NCI-H524 (cell line): ENCODE measurements around the gene CD68.
"Not testable (repeated sequence)": the region's sequence is repeated elsewhere in the genome, so short reads cannot be mapped to it uniquely, and the experiment has no call there.

ENCODE experiments used
- DNase-seq, 2 experiments: peaks; one replicate each; lab custom pipeline; 2025; lab: John Stamatoyannopoulos, UW

The CD68 gene

DNA sequence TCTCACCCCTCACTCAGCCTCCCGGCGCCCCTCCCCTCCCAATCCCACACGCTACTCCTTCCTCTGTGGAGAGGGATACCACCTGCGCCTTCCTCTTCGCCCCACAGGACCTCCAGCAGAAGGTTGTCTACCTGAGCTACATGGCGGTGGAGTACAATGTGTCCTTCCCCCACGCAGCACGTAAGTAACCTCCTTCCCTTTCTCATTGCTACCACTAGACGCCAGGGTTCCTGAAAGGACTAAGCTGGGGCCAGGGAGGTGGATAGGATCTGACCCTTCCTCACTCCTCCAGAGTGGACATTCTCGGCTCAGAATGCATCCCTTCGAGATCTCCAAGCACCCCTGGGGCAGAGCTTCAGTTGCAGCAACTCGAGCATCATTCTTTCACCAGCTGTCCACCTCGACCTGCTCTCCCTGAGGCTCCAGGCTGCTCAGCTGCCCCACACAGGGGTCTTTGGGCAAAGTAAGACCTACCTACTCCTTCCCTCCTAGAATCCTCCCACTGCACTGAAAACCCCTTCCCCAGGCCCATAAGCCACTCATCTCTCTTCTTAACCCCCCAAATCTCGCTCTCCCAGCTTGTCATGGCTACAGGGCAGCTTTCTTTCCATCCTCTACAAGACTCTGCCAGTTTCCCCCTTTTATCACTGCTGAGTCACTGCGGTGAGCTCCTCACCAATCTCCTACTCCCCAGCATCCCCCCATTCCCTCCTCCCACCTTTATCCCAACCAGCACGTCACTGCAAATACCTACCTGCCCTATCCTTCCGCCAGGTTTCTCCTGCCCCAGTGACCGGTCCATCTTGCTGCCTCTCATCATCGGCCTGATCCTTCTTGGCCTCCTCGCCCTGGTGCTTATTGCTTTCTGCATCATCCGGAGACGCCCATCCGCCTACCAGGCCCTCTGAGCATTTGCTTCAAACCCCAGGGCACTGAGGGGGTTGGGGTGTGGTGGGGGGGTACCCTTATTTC, 1.5 kb downstream of the CD68 start:
- no peak for DNase-seq

DNA sequence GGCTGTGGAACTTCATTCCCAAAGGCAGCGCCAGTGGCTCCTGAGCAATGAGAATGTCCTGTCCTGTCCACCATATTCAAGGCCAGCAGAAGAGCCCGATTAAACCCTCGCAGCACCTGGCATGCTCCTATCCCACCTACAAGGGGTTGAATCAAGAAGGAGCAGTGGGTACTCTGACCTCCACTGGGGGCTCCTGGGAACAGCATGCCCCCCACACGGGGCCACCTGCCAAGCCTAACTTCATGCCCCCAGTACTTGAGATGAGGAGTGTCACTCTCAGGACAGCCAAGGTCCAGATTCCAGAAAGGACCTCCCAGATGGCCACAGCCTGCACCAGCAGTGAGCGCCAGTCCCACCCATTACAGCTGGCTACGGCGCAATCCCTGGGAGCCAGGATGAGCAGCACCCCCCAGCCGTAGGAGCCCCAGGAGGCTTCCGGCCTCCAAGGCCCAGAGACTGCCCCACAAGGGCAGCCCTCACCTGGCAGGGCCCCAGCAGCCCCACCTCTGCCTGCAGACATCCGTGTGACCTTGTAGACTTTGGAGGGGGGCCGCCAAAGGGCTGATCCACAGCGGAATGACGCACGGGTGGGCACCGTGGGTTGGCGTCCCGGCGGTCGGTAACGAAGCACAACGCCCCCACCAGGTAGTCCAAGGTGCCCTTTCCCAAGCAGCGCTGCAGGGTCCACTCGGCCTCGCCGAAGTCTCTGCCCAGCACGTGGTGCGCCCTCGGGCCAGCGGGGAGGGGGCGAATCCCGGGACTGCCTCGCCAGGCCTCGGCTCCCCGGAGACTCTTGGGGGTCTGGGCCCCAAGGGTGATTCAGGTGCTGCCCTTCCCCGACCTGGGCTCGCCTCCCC, 3.2 kb downstream of the CD68 start:
- DNase-seq, result no peak

DNA sequence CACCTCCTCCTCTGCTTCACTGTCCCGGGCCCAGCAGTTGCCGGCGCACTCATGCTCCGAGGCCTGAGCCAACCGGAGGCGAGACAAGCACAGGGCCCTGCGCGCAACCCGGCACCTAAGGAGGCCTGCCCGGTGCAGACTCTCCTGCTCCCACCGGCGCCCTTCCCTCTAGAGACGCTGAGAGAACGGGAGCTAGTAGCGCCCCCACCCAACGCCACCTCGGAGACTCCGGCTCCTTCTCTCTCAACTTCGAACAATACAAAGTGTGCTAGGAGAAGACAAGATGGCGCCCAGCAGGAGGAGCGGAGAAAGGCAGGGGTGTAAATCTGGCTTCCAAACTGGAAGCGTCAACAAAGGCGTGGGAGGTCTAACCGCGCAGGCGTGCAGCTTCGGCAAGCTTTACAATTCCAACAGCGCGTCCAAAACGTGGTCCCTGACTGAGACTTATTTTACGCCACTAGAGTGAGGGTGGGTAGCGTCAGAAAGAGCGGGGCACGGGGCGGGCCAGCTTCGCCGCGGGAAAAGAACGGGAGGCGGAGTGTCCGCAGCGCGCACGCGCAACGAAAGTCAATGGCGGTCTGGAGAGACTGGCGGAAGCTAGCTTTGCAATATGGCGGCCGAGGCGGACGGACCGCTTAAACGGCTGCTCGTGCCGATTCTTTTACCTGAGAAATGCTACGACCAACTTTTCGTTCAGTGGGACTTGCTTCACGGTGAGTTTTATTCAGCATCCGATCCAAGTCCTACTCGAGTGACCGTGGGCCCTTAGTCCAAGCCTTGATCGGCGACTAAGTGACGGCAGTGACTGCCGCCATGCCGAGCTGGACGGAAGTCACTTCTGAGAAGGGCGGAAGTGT, 4.0 kb downstream of the CD68 start, which contains the start of gene MPDU1:
Gene MPDU1, plus strand, starts transcription at position 600 of the 857 bp plus-strand sequence. Its CDS starts 11 bp downstream, at position 611.
- DNase-seq, result peak; percentile 74 to 83

DNA sequence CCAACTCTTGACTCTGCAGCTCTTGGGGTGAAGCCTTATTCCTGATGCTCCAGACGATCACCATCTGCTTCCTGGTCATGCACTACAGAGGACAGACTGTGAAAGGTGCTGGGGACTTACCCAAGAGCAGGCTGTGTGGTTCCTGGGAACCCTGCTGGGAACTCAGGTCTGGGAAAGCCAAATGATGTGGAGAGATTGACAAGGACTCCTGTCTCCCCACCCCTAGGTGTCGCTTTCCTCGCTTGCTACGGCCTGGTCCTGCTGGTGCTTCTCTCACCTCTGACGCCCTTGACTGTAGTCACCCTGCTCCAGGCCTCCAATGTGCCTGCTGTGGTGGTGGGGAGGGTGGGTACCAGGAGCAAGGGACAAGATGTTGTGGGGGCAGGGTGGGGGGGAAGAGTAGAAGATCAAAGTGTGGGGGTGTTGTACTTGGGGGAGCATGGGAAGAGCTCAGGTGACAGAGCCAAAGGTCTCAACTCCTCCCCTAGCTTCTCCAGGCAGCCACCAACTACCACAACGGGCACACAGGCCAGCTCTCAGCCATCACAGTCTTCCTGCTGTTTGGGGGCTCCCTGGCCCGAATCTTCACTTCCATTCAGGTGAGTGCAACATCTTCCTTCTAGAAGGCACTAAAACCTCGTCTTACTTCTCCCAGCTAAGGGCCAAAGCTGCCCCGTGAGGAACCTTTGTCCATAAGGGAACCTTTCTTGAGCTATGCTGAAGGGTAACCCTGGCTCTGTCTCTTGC, 7.4 kb downstream of the CD68 start:
- DNase-seq, result no peak

DNA sequence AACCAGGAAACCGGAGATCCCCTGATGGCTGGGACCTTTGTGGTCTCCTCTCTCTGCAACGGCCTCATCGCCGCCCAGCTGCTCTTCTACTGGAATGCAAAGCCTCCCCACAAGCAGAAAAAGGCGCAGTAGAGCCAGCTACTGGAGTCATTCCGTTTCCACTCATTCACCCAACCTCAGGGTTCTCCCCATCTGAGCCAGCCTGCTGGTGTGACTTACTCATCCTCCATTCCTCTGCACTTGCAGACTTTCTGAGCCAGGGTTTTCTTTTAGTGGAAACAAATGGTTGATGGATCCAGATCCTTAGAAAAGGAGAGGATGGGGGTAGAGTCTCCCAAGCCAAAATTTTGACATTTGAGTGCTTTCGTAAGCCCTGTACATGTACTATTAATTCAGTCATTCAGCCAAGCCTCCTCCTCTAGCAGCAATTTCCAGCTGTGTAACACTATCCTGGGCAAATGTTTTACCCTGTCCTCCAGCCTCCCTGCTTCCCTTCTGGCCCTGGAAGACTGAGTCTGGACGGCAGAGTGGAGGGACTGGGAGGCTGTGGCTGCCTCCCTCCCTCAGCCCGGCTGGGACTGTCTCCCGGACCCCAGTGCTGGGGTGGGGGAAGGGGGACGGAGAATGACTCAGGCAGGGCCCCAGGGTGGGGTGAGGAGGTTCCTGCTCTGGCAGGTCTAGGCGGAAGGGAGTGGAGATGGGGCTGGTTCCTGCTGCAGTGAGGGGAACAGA, 8.1 kb downstream of the CD68 start:
- no peak for DNase-seq

DNA sequence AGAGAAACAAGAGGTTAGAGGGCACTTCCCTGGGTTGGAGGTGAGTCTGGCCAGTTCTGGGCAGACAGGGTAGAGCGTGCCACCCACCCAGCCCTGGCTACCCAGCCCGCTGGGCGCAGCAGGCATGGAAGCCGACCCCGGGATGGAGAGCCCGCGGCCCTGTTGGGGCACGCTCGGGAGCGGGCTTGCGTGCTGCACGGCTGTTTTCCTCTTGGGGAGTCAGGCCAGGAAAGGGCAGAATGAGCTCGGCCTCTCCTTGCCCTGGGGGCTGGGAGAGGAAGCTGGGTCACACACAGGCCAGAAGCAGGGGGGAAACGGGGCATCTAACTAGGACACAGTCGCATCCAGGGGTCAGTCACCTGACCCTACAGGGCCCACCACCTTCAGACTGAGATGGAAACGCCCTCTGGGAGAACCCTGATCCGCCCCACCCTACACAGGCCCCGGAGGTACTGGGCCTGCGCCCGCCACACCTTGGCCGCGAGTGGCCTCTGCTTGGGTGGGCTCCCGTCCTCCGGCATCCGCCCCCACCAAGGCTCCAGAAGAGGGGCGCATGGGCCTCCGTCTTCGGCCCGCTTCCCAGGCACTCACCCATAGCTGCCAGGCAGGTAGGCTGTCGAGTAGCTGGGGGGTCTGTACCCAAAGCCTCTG, 9.2 kb downstream of the CD68 start:
- DNase-seq, result no peak

DNA sequence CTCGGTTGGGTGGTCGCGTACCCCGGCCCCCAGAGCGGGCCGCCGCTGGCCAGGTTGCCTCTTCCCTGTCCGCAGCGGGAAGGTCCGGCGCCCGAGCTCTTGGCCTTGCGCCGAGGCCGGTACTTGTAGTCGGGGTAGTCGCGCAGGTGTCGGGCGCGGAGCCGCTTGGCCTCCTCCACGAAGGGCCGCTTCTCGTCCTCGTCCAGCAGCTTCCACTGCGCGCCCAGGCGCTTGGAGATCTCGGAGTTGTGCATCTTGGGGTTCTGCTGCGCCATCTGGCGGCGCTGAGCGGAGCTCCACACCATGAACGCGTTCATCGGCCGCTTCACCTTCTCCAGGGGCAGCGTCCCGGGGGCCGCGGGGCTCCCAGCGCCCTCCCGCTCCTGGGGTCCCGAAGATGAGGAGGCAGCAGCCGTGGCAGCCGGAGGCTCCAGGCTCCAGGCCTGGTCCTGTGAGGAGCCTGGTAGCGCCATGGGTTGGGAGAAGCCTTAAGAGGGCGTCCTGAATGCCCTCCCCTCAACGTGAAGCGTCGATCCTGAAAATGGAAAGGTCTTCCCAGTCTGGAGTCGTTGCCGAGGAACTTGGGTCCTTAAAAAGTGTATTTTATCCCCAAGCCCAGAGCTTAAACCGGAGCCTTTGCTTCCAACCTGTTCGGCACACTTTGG, 9.9 kb downstream of the CD68 start:
- DNase-seq, result peak in 1 of 2 experiments; percentile 65

DNA sequence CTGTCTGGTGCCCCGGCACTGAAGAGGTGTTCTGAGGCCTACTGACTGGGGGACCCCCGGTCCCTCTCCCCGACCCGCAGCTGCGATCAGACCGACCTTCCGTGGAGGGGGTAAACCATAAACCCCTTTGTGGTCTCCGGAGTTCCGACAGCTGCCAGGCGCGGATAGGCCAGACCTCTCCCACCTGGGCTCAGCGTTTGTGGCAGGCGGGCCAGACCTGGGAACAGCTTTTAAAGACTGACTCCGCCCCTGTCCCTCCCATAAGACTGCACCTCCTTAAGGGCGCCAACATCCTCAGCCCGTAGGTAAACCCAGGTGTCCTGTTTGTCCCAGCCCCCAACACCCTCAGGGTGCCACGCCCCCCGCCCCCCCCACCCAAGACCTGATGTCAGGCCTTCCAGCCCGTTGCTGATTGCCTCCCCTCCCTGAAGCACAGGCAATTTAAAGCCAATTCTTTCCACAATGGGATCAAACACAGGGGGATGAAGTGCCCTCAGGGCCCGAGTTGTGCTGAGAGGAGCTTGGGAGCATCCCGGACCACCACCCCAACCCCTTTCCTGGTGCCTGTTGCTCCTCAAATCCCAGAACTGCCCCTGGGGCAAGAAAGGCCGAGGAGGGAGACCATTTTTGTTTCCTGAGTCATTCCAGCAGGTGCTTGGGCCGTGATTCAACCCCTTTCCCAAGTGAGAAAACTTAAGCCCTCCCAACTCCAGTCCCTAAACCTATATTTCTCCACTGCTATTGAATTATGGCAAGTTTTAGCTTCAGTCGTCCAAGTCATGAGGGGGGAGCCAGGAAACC, 10.7 kb downstream of the CD68 start, which contains the start of gene SOX15:
Gene SOX15, minus strand, starts transcription at position 204 of the 801 bp plus-strand sequence. CDS start 418 bp downstream, outside the sequence.
- DNase-seq, result no peak

DNA sequence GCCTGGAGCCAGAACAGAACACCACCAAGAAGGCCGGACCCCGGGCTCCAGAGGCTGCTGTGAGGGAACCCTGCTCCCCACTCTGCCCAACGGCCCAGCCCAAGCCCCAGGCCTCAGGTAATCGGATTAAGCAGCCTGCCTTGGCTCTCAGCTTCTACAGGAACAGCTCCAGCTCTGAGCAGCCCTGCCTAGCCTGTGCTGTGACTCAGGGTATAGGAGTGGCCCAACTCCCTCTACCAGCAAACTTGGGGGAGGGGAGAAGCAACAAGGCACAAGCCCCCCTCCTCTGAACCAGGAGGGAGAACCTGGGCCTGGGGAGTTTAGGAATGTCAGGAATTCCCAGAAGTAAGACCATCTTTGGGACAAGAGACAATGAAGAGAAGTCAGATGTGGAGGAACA, 11.3 kb downstream of the CD68 start:
- DNase-seq, result no peak

DNA sequence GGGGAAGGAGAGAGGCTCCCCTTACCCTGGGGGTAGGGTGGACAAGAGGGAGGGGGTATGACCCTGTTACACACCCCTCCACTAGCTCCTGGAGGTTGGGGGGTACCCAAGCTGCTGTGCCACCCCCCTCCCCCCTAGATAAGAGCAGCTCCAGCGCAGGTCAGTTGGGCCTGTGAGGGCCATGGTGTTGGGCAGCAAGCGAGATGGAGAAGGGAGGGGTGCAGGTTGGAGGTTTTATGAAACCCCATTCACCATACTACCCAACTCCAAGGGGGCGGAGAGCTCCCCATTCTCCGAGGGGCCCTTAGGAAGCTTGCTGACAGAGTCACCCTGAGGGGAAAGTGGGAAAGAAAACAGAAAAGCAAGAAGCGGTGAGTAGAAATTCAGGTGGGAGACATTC, 12.2 kb downstream of the CD68 start:
- no peak for DNase-seq

DNA sequence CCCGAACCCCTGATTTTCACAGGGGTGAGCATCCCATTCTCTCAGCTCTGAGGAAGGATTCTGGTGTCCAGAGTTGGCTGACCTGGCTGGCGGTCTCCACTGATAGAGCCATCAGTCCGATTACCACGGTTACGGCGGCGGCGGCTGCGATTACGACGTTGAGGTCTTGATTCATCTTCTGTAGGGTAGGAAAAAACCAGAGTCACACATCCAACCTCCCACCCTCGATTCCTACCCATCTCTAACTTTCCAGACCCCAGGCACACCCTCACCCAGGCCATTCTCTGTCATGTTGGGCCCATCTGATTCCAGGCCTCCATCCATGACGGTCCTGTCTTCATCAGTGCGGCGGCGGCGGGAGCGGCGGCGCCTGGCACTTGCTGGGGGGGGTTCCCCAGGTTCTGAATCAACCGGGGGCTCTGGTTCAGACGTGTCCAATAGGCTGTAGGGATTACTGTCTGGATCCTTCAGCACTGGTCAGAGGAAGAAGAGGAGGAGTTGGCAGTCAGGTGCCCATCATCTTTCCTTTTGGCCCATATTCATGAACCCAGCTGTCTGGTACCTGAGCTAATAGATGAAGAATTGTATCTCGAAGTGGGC, 13.1 kb downstream of the CD68 start:
- no peak for DNase-seq

DNA sequence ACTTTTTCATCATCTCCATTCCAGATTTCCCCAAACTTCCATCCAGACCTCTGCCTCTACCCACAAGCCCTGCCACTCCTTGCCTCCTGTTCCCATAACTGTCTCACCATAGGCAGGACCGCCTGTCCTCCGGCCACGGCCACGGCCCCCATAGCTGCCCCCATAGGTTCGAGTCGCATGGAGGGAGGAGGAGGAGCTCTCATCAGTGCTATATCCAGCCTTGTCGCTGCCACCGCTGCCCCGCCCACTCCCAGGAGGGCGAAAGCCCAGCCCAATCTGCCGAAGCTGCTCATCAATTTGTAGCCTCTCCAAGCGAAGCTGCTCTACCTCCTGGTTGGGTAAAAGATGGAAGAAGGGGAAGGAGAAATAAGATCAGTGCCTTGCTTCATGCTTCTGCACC, 13.9 kb downstream of the CD68 start:
- no peak for DNase-seq

DNA sequence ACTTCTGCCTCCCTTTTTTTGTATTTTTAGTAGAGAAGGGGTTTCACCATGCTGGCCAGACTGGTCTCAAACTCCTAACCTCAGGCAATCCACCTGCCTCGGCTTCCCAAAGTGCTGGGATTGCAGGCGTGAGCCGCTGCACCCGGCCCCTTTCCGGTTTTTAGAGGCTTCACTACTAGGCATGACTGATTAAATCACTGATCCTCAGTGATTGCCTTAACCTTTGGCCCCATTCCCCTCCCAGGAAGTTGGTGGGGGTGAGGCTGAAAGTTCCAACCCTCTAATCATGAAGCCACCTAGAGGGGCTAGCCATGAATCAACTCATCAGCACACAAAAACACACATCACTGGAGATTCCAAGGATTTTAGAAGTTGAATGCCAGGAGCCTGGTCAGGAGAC, 18.1 kb downstream of the CD68 start:
- not testable (repeated sequence) for DNase-seq

DNA sequence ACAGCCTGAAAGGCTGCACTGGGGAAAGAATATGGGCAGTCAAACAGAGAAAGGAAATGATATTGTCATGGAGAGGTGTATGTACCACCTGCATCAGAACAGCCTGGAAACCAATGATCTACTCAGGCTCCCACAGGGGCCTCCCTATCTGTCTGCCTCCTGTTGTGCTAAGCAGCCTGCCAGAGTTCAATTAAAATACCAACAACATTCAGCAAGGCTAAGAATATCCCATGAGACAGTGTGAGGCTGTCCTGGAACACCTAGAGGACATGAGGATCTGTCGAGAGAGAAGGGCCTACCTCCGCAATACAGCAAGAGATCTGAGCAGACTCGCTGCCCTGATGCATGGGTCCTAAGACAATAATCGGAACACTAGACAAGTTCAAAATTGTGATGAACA, 26.8 kb downstream of the CD68 start:
- DNase-seq, result no peak

DNA sequence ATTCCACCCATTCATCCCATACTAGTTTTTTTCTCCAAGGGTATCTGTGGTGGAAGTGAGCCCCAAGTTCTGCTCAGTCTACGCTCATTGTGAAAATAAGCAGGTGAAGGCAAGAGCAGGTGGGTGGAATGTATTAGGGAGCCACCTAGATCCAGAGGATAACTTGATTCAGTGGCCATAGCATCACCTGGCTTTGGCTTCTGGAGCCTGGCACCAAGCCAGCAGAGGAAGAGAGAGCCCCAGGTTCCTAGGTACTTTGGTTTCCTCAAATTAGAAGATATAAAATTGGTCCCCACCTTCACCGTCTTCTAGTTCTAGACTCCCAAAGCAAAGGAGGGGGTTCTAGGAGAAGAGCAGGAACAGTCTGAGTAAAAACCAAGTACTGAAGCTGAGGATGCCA, 31.2 kb downstream of the CD68 start:
- DNase-seq, result no peak

DNA sequence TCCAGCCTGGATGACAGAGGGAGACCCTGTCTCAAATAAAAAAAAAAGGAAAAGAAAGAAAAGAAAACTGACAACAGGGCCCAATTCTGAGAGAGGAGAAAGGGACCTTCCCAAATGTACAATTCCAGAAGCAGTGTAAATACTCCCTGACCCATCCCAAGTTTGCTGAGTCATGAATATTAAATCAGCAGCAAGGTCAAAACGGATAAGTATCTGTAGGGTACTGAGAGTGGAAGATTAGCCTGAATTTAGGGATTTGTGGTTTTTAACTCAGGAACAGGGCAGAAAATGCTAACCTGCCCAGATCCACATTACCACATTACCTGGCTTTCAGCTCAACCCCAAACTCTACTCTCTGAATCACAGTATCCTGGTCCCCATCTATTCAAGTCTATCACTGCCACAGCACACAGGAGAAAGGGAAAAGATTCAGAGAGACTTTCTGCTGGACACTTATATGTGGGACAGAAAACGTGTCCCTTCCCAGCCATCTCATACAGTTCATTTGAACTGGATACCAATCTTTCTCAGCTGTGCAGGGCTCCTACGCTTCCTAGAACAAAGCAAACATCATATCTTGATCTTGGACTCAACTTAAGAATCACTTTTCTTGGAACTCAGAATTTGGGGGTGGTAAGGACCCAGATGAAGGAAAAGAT, 32.3 kb downstream of the CD68 start:
- DNase-seq, result no peak

DNA sequence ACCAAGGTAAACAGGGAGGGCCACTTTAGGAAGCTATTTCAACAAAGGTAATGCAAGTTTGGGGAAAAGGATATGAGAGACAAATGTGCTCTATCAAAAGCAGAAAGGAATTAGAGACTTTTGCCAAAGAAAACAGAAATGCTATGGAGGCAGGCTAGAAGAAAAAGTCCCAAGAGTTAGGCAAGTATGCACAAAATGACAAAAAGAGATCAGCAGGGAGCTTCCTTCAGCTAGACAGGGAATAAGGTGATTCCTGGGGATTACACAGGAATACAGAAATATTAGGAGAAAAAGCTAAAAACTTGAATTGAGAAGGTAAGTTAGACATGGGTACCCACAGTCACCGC, 32.8 kb downstream of the CD68 start:
- no peak for DNase-seq
